Subcutaneous abdominal adipose tissue (tissue), 5 donors: ENCODE data around the gene BBX.

Experiments
- H3K27ac ChIP-seq: one replicate; pipeline ENCODE4 v1.7.0; 2013; ENCODE audit warnings: low read depth, mild to moderate bottlenecking, inconsistent platforms, low read length, moderate library complexity
- H3K27me3 ChIP-seq, 5 donors: one replicate each; pipeline ENCODE4 v1.7.0; 2013; ENCODE audit warnings: low read length in 5 of 5, inconsistent platforms in 1 of 5; ENCODE audit not compliant: control insufficient read depth in 5 of 5, insufficient read depth in 4 of 5
- H3K36me3 ChIP-seq, 5 donors: one replicate each; pipeline ENCODE4 v1.7.0; 2013; ENCODE audit warnings: low read length in 5 of 5; ENCODE audit not compliant: control insufficient read depth in 5 of 5, insufficient read depth in 5 of 5
- H3K4me1 ChIP-seq, 5 donors: one replicate each; pipeline ENCODE4 v1.7.0; 2013; ENCODE audit warnings: low read length in 5 of 5, mild to moderate bottlenecking in 3 of 5, moderate library complexity in 1 of 5; ENCODE audit not compliant: control insufficient read depth in 5 of 5, insufficient read depth in 5 of 5
- H3K4me3 ChIP-seq, 5 donors: one replicate each; pipeline ENCODE4 v1.7.0; 2013; ENCODE audit warnings: low read length in 5 of 5, low read depth in 1 of 5
- H3K9ac ChIP-seq, 5 donors: one replicate each; pipeline ENCODE4 v1.7.0; 2013; ENCODE audit warnings: low read length in 5 of 5, mild to moderate bottlenecking in 4 of 5, moderate library complexity in 3 of 5
- H3K9me3 ChIP-seq, 5 donors: one replicate each; pipeline ENCODE4 v1.7.0; 2013; ENCODE audit warnings: low read length in 5 of 5; ENCODE audit not compliant: control insufficient read depth in 5 of 5
- donor health status: healthy.
- donor health status: healthy.
- donor health status: healthy.
- donor health status: healthy.
- donor health status: healthy.

BBX gene

DNA sequence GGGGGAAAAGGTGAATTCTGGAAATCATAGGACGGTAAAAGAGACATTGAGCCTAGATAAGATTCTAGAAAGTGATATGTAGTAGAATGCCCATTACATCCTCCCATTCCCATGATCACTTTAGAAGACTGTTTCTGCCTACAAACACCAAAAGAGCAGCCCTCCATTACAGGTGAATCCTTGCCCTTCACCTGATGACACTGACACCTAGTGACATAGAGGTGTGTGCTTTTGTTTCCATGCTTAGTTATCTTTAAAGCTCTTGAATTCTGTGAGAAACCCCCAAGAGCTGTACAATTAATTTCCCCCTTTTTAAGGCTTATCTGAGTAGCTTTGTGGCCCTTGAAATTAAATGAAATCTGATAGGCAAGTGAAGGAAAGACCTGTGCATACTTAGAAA, 8.3 kb upstream of the BBX start:
- H3K9me3 ChIP-seq: no peaks in the 10 kb centered on the region
- H3K9ac ChIP-seq: no peak overlapping the region
- no peak overlapping the region for H3K4me3 ChIP-seq
- no peaks in the 10 kb centered on the region for H3K36me3 ChIP-seq
- H3K27me3 ChIP-seq: peaks cover 0 to 2% (median 0%) of the 10 kb centered on the region in 5 donors
- no peak overlapping the region for H3K27ac ChIP-seq
- peaks cover 0 to 2% (median 0%) of the 10 kb centered on the region in 5 donors for H3K4me1 ChIP-seq

GRCh38 chr3:107516475-107516874, 6.3 kb upstream of the BBX start:
- no peak overlapping the region for H3K9ac ChIP-seq
- peaks cover 0 to 2% (median 0%) of the 10 kb centered on the region in 5 donors for H3K4me1 ChIP-seq
- H3K27ac ChIP-seq: no peak overlapping the region
- H3K36me3 ChIP-seq: no peaks in the 10 kb centered on the region
- H3K27me3 ChIP-seq: peaks cover 0 to 2% (median 0%) of the 10 kb centered on the region in 5 donors
- no peak overlapping the region for H3K4me3 ChIP-seq
- H3K9me3 ChIP-seq: no peaks in the 10 kb centered on the region

GRCh38 chr3:107520535-107520934, 2.2 kb upstream of the BBX start:
- H3K4me1 ChIP-seq: peaks cover 0 to 17% (median 10%) of the 10 kb centered on the region in 5 donors
- no peaks in the 10 kb centered on the region for H3K36me3 ChIP-seq
- H3K27ac ChIP-seq: no peak overlapping the region
- no peaks in the 10 kb centered on the region for H3K9me3 ChIP-seq
- H3K9ac ChIP-seq: no peak overlapping the region
- no peaks in the 10 kb centered on the region for H3K27me3 ChIP-seq
- no peak overlapping the region for H3K4me3 ChIP-seq

- Histone ChIP-seq H3K36me3 (no peaks in the 10 kb centered on the region), H3K4me3 (no peak overlapping the region), H3K27ac (no peak overlapping the region), H3K9me3 (no peaks in the 10 kb centered on the region), H3K27me3 (no peaks in the 10 kb centered on the region), H3K4me1 (peaks cover 3 to 26% (median 18%) of the 10 kb centered on the region in 5 donors), H3K9ac (no peak overlapping the region)
Measured at GRCh38 chr3:107521469-107522059, 1.2 kb upstream of the BBX start.

DNA sequence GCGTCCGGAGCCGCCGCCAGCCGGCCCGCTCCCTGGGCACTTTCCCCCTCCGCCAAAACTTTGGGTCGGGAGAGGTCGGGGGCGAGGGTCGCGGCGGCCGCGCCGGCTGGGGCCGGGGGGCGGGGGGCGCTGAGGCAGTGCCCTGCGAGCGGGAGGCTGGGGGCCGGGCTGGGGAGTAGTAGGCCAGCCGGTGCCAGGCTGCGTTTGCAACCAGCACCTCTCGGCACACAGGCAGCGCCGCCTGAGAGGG, 452 bp downstream of the BBX start:
- H3K4me1 ChIP-seq: peaks cover 3 to 26% (median 18%) of the 10 kb centered on the region in 5 donors
- peak overlapping the region; percentile 92 for H3K27ac ChIP-seq
- H3K9me3 ChIP-seq: no peaks in the 10 kb centered on the region
- peak overlapping the region in 4 of 5 donors; percentile 76 to 88 (median 86) for H3K9ac ChIP-seq
- H3K36me3 ChIP-seq: peaks cover 0 to 5% (median 0%) of the 10 kb centered on the region in 5 donors
- peak overlapping the region in 4 of 5 donors; percentile 77 to 98 (median 96) for H3K4me3 ChIP-seq
- H3K27me3 ChIP-seq: no peaks in the 10 kb centered on the region

DNA sequence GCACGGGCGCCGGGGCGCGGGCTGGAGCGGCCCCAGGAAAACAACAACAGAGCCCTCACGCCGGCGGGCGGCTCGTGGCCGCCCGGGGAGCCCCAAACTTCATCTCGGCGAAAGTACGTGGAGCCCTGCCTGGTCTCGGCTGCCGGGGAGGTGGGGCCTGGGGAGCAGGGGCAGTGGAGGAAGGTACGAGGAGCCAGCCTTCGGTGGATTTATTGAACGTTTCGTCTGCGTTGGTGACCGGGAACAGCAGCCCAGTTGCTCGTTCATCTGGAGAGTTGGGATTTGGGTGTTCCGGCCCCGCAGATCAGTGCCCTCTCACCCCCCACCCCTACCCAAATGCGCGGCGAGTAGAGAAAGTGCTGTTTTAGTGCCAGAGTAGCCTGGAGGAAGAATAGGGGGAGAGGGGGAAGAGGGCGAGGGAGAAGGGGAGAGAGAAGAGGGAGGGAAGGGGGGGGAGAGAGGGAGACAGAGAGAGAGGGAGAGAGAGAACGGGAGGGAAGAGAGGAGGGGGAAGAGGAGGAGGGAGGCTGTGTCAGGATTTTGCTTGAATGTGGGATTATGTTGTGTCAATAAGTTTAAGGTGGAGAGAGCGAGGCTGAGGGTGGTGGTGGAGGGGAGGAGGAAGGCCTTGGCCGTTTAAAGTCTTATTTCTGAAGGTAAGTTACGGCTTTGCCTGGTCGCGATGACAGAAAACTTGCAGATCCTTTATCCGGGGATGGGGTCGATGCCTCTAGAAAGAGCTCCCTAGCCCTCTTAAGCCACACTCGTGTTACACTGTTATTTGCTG, 970 bp downstream of the BBX start:
- Histone ChIP-seq H3K4me1 (peaks cover 3 to 26% (median 18%) of the 10 kb centered on the region in 5 donors), H3K9ac (peak overlapping the region; percentile 76 to 88 (median 86)), H3K27ac (peak overlapping the region; percentile 92), H3K4me3 (peak overlapping the region; percentile 77 to 98 (median 97)), H3K36me3 (peaks cover 0 to 5% (median 0%) of the 10 kb centered on the region in 5 donors), H3K9me3 (no peaks in the 10 kb centered on the region), H3K27me3 (no peaks in the 10 kb centered on the region)

GRCh38 chr3:107524326-107524840, 1.6 kb downstream of the BBX start:
- peak overlapping the region; percentile 77 to 98 (median 97) for H3K4me3 ChIP-seq
- H3K9me3 ChIP-seq: no peaks in the 10 kb centered on the region
- H3K36me3 ChIP-seq: peaks cover 0 to 5% (median 0%) of the 10 kb centered on the region in 5 donors
- peak overlapping the region; percentile 76 to 88 (median 86) for H3K9ac ChIP-seq
- peak overlapping the region; percentile 92 for H3K27ac ChIP-seq
- no peaks in the 10 kb centered on the region for H3K27me3 ChIP-seq
- H3K4me1 ChIP-seq: peaks cover 3 to 26% (median 18%) of the 10 kb centered on the region in 5 donors

DNA sequence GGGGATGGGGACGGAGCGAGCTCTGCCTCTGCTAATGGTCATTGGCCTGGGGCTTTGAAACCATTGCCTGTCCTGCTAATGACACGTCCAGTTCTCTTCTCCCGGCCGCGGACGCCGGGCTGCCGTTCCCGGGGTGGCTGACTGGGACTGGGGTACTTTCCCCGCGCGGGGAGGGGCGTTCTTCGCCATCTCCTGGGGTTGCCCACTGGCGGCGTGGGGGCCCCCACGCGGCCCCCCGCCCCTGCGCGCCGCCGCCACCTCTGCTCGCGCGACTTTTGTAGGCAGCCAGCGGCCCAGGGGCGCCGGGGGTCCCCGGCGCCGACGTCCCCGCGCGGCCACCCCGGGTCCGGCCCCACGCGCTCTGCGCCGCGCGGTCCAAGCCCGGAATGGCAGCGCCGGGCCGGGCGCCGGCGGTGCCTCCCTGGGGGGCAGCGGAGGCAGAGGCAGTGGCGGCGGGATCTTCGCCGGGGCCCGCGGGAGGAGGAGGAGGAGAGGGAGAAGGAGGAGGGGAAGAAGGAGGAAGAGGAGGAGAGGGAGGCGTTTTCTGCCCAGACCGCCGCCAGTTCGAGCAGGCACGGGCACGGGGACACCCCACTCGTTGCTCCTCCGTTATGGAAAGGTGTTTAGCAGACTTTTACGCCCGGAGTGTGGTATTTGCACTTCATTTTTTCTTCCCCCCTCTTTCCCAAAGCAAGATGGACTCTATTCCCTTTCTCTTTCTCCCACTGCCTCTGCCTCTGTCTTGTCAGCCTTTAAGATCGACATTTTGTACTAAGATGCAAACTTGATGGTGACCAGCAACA, 2.3 kb downstream of the BBX start:
- Histone ChIP-seq H3K36me3 (peaks cover 0 to 5% (median 0%) of the 10 kb centered on the region in 5 donors), H3K4me3 (peak overlapping the region; percentile 77 to 98 (median 97)), H3K27ac (peak overlapping the region; percentile 92), H3K9me3 (no peaks in the 10 kb centered on the region), H3K4me1 (peaks cover 3 to 26% (median 18%) of the 10 kb centered on the region in 5 donors), H3K27me3 (no peaks in the 10 kb centered on the region), H3K9ac (peak overlapping the region; percentile 73 to 85 (median 77))

DNA sequence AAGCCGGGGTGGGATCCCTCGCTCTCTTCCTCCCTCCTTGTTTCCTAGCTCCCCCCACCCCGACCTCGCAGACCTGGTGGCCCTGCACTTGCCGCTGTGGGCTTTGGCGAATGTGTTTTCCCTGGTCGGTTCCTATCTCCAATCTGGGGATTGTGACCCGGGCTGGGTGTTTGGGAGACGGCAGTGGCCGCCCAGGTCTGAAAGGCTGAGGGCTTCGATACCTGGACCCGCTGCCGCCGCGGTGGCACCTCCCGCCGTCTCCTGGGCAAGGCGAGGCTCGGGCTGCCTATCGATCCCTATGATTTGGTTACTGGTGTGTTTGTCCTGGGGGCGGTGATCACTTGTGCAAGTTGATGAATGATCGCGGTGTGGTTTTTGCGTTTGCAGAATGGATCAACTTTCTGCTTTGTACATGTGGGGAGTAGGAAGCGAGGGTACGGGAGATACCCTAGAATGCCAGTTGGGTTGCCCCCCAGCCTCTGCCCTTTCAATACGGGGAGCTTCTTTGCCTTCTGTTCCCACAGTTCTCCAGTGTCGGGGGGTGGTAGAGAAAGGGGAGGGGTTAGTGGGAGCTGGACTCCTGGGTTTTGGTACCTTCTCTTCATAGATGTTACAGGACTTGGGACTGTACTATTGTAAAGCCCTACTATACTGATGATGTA, 3.0 kb downstream of the BBX start:
- peak overlapping the region; percentile 77 to 98 (median 97) for H3K4me3 ChIP-seq
- H3K36me3 ChIP-seq: peaks cover 0 to 5% (median 0%) of the 10 kb centered on the region in 5 donors
- H3K9ac ChIP-seq: peak overlapping the region; percentile 73 to 85 (median 77)
- no peaks in the 10 kb centered on the region for H3K9me3 ChIP-seq
- H3K27me3 ChIP-seq: no peaks in the 10 kb centered on the region
- peaks cover 3 to 26% (median 18%) of the 10 kb centered on the region in 5 donors for H3K4me1 ChIP-seq
- peak overlapping the region; percentile 2 for H3K27ac ChIP-seq
